Measurements from ENCODE around the gene RFX1.

DNA sequence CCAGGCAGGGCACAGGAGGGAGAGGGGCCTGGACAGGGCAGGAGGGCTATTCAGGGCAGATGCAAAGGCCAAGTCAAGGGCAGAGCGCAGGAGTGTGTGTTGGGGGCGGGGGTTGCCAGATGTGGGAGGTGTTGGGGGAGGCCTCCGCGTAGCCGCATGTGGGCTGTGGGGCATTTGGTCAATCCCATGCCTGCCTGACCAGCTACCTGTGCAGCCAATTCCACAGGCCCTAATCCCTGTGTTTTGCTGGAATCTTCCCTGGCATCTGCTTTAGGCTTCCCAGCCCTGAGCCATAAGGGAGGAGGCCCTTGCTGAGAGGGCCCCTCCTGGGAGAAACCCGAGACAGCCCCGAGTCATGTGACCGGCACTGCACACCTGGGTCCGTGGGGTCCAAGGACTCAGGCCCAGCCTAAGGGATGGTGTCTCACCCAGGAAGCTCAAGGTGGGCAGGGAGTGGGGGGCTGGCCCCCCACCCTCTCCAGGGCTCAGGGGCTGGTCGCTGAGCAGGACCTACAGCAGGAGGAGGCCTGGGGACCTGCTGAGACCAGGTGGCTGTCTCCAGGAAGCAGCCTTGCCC lies 20.3 kb downstream of the RFX1 start:
- TF ChIP-seq, protein P1, sequence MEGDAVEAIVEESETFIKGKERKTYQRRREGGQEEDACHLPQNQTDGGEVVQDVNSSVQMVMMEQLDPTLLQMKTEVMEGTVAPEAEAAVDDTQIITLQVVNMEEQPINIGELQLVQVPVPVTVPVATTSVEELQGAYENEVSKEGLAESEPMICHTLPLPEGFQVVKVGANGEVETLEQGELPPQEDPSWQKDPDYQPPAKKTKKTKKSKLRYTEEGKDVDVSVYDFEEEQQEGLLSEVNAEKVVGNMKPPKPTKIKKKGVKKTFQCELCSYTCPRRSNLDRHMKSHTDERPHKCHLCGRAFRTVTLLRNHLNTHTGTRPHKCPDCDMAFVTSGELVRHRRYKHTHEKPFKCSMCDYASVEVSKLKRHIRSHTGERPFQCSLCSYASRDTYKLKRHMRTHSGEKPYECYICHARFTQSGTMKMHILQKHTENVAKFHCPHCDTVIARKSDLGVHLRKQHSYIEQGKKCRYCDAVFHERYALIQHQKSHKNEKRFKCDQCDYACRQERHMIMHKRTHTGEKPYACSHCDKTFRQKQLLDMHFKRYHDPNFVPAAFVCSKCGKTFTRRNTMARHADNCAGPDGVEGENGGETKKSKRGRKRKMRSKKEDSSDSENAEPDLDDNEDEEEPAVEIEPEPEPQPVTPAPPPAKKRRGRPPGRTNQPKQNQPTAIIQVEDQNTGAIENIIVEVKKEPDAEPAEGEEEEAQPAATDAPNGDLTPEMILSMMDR (conservative IDR thresholded peaks at IDR 0.05; ENCODE audit: low read depth in 2 of 2): no peak
- no peak for TF ChIP-seq POLR2AphosphoS5 (IDR thresholded peaks at IDR 0.05; ENCODE audit: low read depth)
- TF ChIP-seq EZH2 (IDR thresholded peaks at IDR 0.05; ENCODE audit: low read depth, unreplicated experiment): no peak
